Measurements from ENCODE around the gene RTP1. TPM values are rescaled to one million over a fixed set of nuclear protein-coding genes. Genes with fewer than 3 reads are reported as not detected.
"Not testable (repeated sequence)": the region's sequence is repeated elsewhere in the genome, so short reads cannot be mapped to it uniquely, and the experiment has no call there.

Gene RTP1
- total RNA-seq, result not detected

DNA sequence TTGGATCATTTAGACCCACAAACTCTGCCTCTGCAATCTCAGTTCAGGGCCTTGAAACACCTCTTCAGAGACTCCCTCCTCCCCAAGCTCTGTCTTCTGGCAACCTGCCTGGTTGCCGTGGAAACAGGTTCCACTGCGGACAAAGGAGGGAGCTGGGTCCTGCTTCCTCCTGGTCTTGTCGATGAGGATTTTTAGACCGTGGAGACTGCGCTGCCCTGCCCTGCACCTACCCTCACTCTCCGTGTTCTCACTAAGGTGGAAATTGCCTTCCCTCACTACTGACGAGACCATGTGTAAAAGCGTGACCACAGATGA is at the start of gene RTP1:
Gene RTP1 (plus strand): TSS at position 152 of the 315 bp plus-strand sequence. CDS start 30 bp downstream, at position 182.
- ATAC-seq, result no peak

DNA sequence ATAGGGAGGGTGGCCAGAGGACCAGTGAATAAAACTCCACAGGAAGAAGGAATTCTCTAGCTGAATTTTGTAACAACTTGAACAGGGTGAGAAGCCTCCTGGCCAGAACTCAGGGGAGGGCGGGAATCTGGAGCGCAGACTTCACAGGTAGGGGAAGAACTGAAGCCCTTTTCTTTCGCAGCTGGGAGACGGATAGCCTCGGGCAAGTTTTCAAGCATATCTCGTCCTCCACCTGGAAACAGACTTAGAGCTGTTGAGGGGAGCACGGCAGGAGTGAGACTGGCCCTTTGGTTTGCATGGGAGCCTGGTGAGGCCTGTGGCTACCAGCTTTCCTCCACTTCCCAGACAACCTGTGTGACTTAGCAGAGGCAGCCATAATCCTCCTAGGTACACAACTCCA is 47.1 kb upstream of the RTP1 start:
- no peak for ATAC-seq

DNA sequence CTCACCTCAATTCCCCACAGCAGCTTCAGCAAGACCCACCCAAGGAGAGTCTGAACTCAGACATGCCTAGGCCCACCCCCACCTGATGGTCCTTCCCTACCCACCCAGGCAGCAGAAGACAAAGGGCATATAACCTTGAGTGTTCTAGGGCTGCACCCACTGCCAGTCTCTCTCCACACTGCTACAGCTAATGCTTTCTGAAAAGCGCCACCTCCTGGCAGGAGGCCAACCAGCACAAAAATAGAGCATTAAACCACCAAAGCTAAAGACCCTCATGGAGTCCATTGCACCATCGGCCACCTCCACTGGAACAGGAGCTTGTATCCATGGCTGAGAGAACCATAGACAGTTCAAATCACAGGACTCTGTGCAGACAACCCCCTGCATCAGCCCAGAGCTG is 46.7 kb upstream of the RTP1 start:
- ATAC-seq, result no peak

GRCh38 chr3:187161556-187161955 is 35.7 kb upstream of the RTP1 start:
- no peak for ATAC-seq

GRCh38 chr3:187162265-187162953 is 34.9 kb upstream of the RTP1 start:
- no peak for ATAC-seq

- ATAC-seq, result peak; percentile 57
Observed at GRCh38 chr3:187165144-187165543, 32.1 kb upstream of the RTP1 start.

GRCh38 chr3:187166750-187167149 is 30.5 kb upstream of the RTP1 start:
- no peak for ATAC-seq

- no peak for ATAC-seq
Observed at GRCh38 chr3:187167777-187168176, 29.5 kb upstream of the RTP1 start.

GRCh38 chr3:187169231-187169960 is 27.9 kb upstream of the RTP1 start:
- ATAC-seq, result peak; percentile 78

DNA sequence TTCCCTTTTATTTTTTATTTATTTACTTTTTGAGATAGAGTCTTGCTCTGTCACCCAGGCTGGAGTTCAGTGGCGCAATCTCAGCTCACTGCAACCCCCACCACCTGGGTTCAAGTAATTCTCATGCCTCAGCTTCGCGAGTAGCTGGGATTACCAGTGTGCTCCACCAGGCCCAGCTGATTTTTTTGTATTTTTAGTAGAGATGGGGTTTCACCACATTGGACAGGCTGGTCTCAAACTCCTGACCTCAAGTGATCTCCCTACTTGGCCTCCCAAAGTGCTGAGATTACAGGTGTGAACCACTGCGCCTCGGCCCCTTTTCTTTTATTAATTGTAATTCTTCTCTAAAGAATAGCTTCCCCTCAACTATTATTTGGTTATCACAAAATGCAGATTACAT is 26.4 kb upstream of the RTP1 start:
- ATAC-seq, result not testable (repeated sequence)

DNA sequence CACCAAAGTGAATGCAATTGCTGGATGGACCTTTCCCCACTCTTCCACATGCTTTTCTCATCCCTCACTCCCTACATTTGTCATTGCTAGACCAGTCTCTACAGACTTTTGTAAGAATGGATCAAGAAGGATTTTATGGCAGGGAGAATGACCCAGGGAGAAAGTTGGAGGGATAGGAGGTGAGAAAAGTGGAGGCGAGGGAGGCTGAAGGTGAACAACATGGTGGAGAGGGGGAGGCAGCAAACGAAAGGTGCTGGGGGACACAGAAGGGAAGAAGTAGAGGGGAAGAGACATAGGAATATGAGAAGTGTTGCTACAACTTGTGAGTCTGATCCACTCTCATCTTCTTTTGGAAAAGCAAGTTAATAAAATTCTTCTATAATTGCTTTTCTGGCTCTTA is 24.4 kb upstream of the RTP1 start:
- no peak for ATAC-seq

GRCh38 chr3:187181454-187182170 is 15.7 kb upstream of the RTP1 start:
- ATAC-seq, result peak; percentile 62

DNA sequence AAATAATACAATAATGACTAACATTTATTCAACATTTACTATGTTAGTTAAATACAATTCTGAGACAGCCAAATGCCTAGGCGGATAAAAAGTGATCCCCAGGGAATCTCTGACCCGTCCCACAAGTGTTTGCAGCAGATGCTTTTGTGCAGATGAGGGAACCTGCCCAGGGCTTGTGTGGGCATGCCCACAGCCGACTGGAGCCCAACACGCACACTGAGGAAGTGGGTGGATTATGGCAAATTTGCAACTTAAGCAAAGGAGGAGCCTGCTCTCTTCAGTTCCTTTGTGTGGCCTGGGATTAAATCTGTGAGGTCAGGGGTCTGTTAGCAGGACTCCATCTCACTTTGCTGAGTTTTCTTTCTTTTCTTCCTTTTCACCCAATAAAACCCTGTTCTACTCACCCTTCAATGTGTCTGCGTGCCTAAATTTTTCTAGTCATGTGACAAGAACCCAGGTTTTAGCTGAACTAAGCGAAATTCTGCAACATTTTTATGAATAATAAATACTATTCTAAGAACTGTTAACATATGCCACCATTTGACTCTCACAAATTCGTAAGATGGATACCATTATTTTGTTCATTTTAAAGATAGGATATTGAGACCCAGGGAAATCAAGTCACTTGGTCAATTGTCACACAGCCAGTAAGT is 13.9 kb upstream of the RTP1 start:
- peak; percentile 89 for ATAC-seq

GRCh38 chr3:187183903-187184302 is 13.4 kb upstream of the RTP1 start:
- ATAC-seq, result no peak

DNA sequence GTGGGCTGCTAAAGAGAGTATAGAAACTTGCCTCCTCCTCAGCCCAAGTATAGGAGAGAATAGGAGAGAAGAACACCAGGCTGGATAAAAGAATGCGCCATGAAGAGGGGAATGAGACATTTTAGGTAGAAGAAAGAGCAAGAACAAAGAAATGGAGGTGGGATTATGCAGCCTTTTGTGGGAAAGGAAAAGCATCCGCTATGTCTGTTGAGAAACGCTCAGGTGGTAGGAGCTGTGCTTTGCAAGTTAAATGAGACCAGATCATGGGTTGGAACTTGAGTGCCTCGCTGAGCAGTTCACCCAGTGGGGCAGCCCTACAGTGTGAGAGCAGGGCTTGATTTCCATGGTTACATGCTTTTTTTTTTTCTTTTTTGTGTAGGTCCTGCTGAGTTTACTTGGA is 11.5 kb upstream of the RTP1 start:
- no peak for ATAC-seq

- no peak for ATAC-seq
Observed at GRCh38 chr3:187186375-187186774, 10.9 kb upstream of the RTP1 start.

DNA sequence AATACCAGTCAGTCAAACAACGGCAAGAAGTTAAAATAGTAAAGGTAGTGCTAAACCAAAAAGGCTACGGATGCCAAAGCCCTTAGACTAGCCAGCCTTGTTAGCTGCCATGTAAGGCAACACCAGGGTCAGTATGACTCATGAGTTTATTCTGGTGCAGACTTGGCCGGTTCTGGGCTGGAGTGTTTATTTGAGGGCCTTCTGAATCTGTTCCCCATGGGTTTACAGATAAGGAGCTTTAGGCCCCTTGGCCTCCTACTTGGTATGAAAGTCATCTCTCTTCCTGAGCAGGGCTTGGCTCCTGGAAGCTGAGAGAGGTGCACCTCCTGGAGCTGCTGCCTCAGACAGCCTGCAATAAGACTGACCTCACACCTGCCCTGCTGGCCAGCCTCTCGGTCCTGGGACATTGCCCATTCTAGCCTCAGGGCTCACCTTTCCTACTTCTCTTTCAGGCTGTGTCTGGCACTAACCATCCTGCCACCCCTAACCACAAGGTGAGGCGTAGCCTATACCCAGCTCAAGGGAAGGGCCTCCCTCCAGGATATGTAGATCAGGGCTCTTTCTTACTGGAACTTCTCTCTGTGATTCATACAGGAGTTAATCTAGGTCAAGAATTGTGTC is 10.4 kb upstream of the RTP1 start:
- peak; percentile 73 for ATAC-seq

DNA sequence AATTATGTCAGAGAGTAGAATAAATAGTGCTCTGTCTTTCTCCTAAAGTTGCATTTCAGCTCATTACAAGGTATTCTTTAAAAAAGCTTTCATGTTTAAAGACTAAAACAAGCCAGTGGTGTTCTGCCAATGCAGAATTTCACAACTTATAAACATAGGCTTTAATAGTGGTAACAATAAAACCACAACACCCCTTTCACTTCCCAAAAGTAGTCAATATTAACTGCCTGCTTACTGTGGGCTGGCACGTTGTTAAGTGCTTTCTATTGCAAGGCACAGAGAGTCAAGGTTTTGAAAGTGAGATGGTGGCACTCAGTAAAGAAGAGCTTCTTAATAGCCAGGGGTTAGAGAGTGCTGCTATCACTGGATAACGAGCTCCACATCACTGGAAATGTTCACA is 8.4 kb upstream of the RTP1 start:
- no peak for ATAC-seq

DNA sequence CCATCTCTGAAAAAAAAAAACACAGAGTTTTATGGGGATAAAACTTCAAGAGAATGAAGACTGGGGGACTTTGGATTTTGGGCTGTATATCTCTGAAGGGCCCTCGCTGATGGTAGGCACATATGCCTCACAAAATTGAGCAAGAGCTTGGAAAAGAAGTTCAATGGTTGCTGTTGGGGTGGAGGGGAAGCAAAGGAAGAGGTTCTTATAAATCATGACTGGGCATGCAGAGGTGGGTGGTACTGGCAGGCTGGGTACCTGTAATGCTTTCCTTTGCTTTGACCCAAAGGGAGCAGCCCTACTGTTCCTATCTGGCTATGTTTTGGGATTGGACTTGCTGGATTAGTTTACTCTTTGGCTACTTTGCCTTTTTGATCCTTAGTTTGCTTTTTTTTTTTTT is 6.0 kb upstream of the RTP1 start:
- no peak for ATAC-seq

DNA sequence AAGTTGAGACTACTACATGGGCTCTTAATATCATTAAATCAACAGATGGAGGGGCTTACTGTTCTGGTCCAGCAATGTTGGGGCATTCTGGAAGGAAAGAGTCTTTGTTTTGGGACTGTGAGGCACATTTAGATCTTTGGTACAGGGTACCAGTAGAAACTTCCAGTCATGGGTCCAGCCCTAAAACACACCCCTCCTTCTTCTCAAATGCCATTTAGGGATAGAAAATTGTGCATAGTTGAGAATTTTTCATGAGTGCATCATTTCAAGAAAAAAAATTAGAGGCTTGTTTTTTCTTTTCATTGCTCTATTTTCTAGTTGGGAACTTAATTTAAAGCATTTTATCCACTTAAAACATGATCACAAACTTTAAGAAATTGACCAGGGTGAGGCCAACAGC is 4.1 kb upstream of the RTP1 start:
- ATAC-seq, result no peak

DNA sequence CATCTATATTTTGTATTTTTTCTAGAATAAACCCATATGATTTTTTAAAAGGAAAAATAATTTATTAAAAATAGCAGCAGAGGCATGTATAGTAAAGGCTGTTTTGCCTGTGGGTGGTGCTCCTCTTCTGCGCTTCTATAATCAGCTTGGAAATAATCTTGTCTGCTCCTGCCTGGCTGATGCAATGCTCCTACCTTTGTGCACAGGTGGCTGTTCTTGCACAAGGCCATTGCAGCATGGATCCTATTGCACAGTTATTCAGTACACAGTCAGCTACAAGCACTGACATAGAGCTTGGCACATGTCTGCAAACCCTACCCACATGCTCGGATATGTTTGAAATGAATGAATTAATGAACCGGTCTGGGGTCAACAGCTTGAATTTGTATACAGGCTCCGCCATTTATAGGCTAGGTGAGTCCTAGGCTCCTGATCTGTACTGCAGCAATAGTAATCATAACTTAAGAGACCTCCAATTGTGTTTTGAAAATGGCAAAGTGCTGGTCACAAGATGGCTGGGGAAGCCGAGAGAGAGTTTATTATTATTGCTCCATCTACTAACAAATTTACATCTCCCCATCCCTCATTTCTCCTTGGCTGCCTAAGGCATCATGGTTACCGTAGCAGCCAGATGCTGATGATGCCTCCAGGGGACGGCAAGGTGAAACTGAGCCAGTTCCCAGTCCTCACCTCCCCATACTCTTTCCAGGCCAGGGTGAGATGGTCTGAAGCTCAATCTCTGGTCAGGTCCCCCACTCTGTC is 532 bp upstream of the RTP1 start:
- ATAC-seq, result peak; percentile 97

- ATAC-seq, result no peak
Observed at GRCh38 chr3:187198490-187198889, 1.2 kb downstream of the RTP1 start.

All from esophagus mucosa (tissue), 1 donor.